OCI-LY7 (cell line): Measurements from ENCODE around the gene HCFC1R1. TPM values are rescaled to one million over a fixed set of nuclear protein-coding genes. Genes with fewer than 3 reads are reported as not detected.

Source experiments
- BruUV-seq: library from RNA; stranded (reverse); fragments of 400-500 nt; replicated peaks from 2 replicates; lab custom pipeline; 2021; lab: Mats Ljungman, UMichigan
- CTCF ChIA-PET: fragments of 300-600 bp; sonication (Branson Sonifier 250); formaldehyde crosslinking; loops from one replicate; lab custom pipeline; 2022; ENCODE audit warnings: antibody characterized with exemption; ENCODE audit not compliant: unreplicated experiment; lab: Charles Lee
- POLR2A ChIA-PET: fragments of 300-600 bp; sonication (Branson Sonifier 250); formaldehyde crosslinking; loops from one replicate; lab custom pipeline; 2022; ENCODE audit warnings: antibody characterized with exemption; lab: Charles Lee
- DNase-seq: peaks from one replicate; pipeline ENCODE4 v3.0.0-alpha.2; 2015; ENCODE audit warnings: low spot score
- H2AFZ ChIP-seq: fragments of 200-600 bp; sonication (generic), shearing (Covaris generic); 2 replicates; pipeline ENCODE4 v1.6.1; 2014; ENCODE audit warnings: mild to moderate bottlenecking, antibody characterized with exemption, low read length, moderate library complexity
- H3K27ac ChIP-seq: fragments of 200-600 bp; sonication (generic); 2 replicates; pipeline ENCODE4 v1.5.1; 2014; ENCODE audit warnings: mixed run types, low read depth, mild to moderate bottlenecking, moderate library complexity, low read length, inconsistent platforms; ENCODE audit not compliant: poor library complexity, severe bottlenecking
- H3K36me3 ChIP-seq: fragments of 200-600 bp; sonication (generic); 2 replicates; pipeline ENCODE4 v1.6.1; 2014; ENCODE audit warnings: mild to moderate bottlenecking, antibody characterized with exemption, low read length, moderate library complexity, mixed read lengths; ENCODE audit not compliant: insufficient read depth
- H3K4me1 ChIP-seq: fragments of 200-600 bp; sonication (generic); 2 replicates; pipeline ENCODE4 v1.5.1; 2014; ENCODE audit warnings: mild to moderate bottlenecking, low read length; ENCODE audit not compliant: insufficient read depth, poor library complexity, severe bottlenecking
- H3K4me2 ChIP-seq: fragments of 200-600 bp; sonication (generic); 2 replicates; pipeline ENCODE4 v1.6.1; 2014; ENCODE audit warnings: mild to moderate bottlenecking, low read length
- H3K4me3 ChIP-seq: fragments of 200-600 bp; sonication (generic); 2 replicates; pipeline ENCODE4 v1.5.1; 2014; ENCODE audit warnings: mild to moderate bottlenecking, low read depth, low read length; ENCODE audit not compliant: poor library complexity, severe bottlenecking
- H3K79me2 ChIP-seq: fragments of 200-600 bp; sonication (generic); 2 replicates; pipeline ENCODE4 v1.6.1; 2016; ENCODE audit warnings: low read depth, mild to moderate bottlenecking, low read length, moderate library complexity, mixed read lengths; ENCODE audit not compliant: insufficient read depth
- H3K9me2 ChIP-seq: fragments of 200-600 bp; sonication (generic); 2 replicates; pipeline ENCODE4 v1.6.1; 2016; ENCODE audit warnings: mild to moderate bottlenecking, low read length, mixed read lengths; ENCODE audit not compliant: insufficient read depth
- H3K9me3 ChIP-seq: fragments of 200-600 bp; sonication (generic); 2 replicates; pipeline ENCODE4 v1.6.1; 2014; ENCODE audit warnings: mild to moderate bottlenecking, mixed run types, low read length, mixed read lengths
- H4K20me1 ChIP-seq: fragments of 200-600 bp; sonication (generic); 2 replicates; pipeline ENCODE4 v1.6.1; 2014; ENCODE audit warnings: mild to moderate bottlenecking, antibody characterized with exemption, low read length, moderate library complexity, mixed read lengths; ENCODE audit not compliant: insufficient read depth
- EZH2phosphoT487 ChIP-seq: fragments of 200-600 bp; sonication (generic); IDR thresholded peaks from 2 replicates; pipeline ENCODE4 v1.6.1; 2018; ENCODE audit warnings: low read depth, borderline replicate concordance, mild to moderate bottlenecking, mixed run types, antibody characterized with exemption, low read length, moderate library complexity, mixed read lengths
- intact Hi-C: fragments of 100-400 bp; cut with micrococcal nuclease; formaldehyde crosslinking; loops from one replicate; pipeline ENCODE4 v1.10.0; 2022; ENCODE audit not compliant: unreplicated experiment
- total RNA-seq, 2 experiments: library from RNA; depleted of rRNA in 1 of 2; stranded (reverse); fragments of >200 nt in 1 of 2; shearing (Covaris generic) in 1 of 2; gene quantifications; 2 replicates each; pipeline ENCODE4 v1.2.3, GENCODE V29; 2014 to 2022
- TF ChIP-seq, protein P1 (sequence below): fragments of 200-600 bp; sonication (generic); conservative IDR thresholded peaks from 2 replicates; pipeline ENCODE4 v1.5.1; 2014; ENCODE audit warnings: mild to moderate bottlenecking, antibody characterized with exemption, low read length, moderate library complexity, mixed read lengths

The HCFC1R1 gene
- total RNA-seq, 2 experiments from 2014 or later: 29.1 to 39.4 TPM

DNA sequence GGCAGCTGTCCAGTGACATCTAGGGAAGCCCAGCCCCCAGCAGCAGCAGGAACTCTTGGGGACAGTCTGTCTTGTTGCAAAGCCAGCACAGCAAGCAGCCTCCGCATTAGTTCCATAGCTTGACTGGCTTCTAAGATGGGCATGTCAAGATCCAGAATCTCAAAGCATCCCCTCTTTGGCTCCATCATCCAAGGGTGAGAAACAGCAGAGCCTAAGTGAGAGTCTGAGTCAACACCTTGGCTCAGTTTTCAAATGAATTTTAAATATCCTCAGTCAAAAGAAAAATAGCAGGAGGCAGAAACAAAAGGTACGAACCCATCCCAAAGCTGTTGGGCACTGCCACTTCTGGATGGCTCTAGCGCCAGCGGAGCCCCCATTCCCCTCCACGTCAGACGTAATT is 8.8 kb downstream of the HCFC1R1 start:
- H3K36me3 ChIP-seq: no peaks in the 10 kb centered on the region
- peaks cover 6% of the 10 kb centered on the region for H3K4me1 ChIP-seq
- H3K9me2 ChIP-seq: no peaks in the 10 kb centered on the region
- ChIA-PET POLR2A (interaction anchor here (0.6 kb wide), 1 partner anchor 1702 kb away, joined by 3 read pairs; no protein-coding TSS in a partner anchor), CTCF (no interaction called here)
- no peak overlapping the region for H2AFZ ChIP-seq
- TF ChIP-seq EZH2phosphoT487: no peak
- TF ChIP-seq, protein P1, sequence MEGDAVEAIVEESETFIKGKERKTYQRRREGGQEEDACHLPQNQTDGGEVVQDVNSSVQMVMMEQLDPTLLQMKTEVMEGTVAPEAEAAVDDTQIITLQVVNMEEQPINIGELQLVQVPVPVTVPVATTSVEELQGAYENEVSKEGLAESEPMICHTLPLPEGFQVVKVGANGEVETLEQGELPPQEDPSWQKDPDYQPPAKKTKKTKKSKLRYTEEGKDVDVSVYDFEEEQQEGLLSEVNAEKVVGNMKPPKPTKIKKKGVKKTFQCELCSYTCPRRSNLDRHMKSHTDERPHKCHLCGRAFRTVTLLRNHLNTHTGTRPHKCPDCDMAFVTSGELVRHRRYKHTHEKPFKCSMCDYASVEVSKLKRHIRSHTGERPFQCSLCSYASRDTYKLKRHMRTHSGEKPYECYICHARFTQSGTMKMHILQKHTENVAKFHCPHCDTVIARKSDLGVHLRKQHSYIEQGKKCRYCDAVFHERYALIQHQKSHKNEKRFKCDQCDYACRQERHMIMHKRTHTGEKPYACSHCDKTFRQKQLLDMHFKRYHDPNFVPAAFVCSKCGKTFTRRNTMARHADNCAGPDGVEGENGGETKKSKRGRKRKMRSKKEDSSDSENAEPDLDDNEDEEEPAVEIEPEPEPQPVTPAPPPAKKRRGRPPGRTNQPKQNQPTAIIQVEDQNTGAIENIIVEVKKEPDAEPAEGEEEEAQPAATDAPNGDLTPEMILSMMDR: no peak
- intact Hi-C loops: no loop called here
- no peak for DNase-seq
- no TSS peak for BruUV-seq
- no peak overlapping the region for H3K4me2 ChIP-seq
- no peaks in the 10 kb centered on the region for H3K79me2 ChIP-seq
- H3K9me3 ChIP-seq: no peaks in the 10 kb centered on the region
- H3K27ac ChIP-seq: no peak overlapping the region
- H3K4me3 ChIP-seq: no peak overlapping the region
- no peaks in the 10 kb centered on the region for H4K20me1 ChIP-seq

DNA sequence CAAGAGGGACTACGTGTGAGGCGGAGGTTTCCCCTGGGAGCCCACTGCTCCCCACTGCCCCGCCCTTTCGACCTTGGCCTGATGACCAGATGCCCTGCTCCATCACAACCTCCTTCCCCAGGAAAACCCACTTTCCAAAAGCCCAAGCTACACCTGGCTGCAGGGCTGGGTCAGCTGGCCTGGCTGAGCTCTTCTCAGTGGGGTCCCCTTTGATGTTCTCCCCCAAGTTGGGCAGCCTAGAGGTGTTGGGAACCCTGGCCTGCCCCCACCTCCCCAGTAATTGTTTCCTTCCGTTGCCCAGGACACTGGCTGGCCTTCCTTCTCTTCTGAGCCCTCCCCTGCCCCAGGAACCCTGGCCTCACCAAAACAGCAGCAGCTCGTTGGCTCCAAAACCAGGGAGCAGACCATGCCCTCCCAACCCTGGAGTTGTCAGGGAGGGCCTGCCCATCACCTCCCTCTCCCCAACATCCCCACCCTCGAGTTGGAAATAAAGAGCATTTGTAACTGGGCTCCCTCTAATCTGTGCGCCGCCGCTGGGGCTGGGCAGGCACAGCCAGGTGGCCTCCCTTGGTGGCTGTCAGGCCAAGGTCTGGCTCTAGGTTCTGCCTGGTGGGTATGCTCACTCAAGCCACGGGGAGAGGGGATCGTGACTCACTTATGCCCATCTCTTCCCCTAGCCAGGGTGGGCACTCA is 9.6 kb downstream of the HCFC1R1 start:
- TF ChIP-seq, protein P1: no peak
- no peak for TF ChIP-seq EZH2phosphoT487
- no peak for DNase-seq
- H2AFZ ChIP-seq: no peak overlapping the region
- H3K4me2 ChIP-seq: no peak overlapping the region
- no peak overlapping the region for H3K4me3 ChIP-seq
- CTCF ChIA-PET: no interaction called here
- POLR2A ChIA-PET: no interaction called here
- no peak overlapping the region for H3K27ac ChIP-seq
- H4K20me1 ChIP-seq: no peaks in the 10 kb centered on the region
- intact Hi-C loops: no loop called here
- no TSS peak for BruUV-seq
- no peaks in the 10 kb centered on the region for H3K9me3 ChIP-seq
- H3K4me1 ChIP-seq: peaks cover 6% of the 10 kb centered on the region
- H3K36me3 ChIP-seq: no peaks in the 10 kb centered on the region
- no peaks in the 10 kb centered on the region for H3K9me2 ChIP-seq
- H3K79me2 ChIP-seq: no peaks in the 10 kb centered on the region

DNA sequence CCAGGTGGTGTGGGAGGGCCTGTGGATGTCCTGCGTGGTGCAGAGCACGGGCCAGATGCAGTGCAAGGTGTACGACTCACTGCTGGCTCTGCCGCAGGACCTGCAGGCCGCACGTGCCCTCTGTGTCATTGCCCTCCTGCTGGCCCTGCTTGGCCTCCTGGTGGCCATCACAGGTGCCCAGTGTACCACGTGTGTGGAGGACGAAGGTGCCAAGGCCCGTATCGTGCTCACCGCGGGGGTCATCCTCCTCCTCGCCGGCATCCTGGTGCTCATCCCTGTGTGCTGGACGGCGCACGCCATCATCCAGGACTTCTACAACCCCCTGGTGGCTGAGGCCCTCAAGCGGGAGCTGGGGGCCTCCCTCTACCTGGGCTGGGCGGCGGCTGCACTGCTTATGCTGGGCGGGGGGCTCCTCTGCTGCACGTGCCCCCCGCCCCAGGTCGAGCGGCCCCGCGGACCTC is 10.2 kb downstream of the HCFC1R1 start:
- Histone ChIP-seq H3K4me2 (no peak overlapping the region), H3K9me2 (no peaks in the 10 kb centered on the region), H4K20me1 (no peaks in the 10 kb centered on the region), H3K4me1 (peaks cover 9% of the 10 kb centered on the region), H3K27ac (no peak overlapping the region), H3K9me3 (no peaks in the 10 kb centered on the region), H3K4me3 (no peak overlapping the region), H2AFZ (no peak overlapping the region), H3K79me2 (no peaks in the 10 kb centered on the region), H3K36me3 (no peaks in the 10 kb centered on the region)
- POLR2A ChIA-PET: no interaction called here
- TF ChIP-seq EZH2phosphoT487: no peak
- TF ChIP-seq, protein P1: no peak
- BruUV-seq: no TSS peak
- intact Hi-C loops: no loop called here
- no peak for DNase-seq
- CTCF ChIA-PET: no interaction called here
